Non-pigmented ciliary epithelial cell (primary cell): Measurements from ENCODE around the gene VMP1.
"Not testable (repeated sequence)": the region's sequence is repeated elsewhere in the genome, so short reads cannot be mapped to it uniquely, and the experiment has no call there.

Experiments used
- DNase-seq: peaks from one replicate; pipeline ENCODE4 v3.0.0-alpha.2; 2010; ENCODE audit warnings: low read depth

Gene VMP1

GRCh38 chr17:59754552-59754951 lies 47.1 kb downstream of the VMP1 start:
- DNase-seq, result peak; percentile 97

GRCh38 chr17:59755069-59755468 lies 47.6 kb downstream of the VMP1 start:
- DNase-seq, result not testable (repeated sequence)

- peak; percentile 82 for DNase-seq
Measured at GRCh38 chr17:59756236-59756818, 48.9 kb downstream of the VMP1 start.

GRCh38 chr17:59757043-59757442 lies 49.6 kb downstream of the VMP1 start:
- DNase-seq, result no peak

GRCh38 chr17:59757470-59757869 lies 50.0 kb downstream of the VMP1 start:
- no peak for DNase-seq

GRCh38 chr17:59757881-59758385 lies 50.5 kb downstream of the VMP1 start:
- no peak for DNase-seq

GRCh38 chr17:59758998-59759651 lies 51.7 kb downstream of the VMP1 start:
- DNase-seq, result not testable (repeated sequence)

- DNase-seq, result no peak
Measured at GRCh38 chr17:59760160-59760559, 52.7 kb downstream of the VMP1 start.

- DNase-seq, result peak; percentile 95
Measured at GRCh38 chr17:59761385-59762048, 54.1 kb downstream of the VMP1 start.

- no peak for DNase-seq
Measured at GRCh38 chr17:59762049-59762823, 54.8 kb downstream of the VMP1 start.

GRCh38 chr17:59762824-59763374 lies 55.4 kb downstream of the VMP1 start:
- no peak for DNase-seq

- DNase-seq, result peak; percentile 91
Measured at GRCh38 chr17:59763861-59764260, 56.4 kb downstream of the VMP1 start.

- DNase-seq, result no peak
Measured at GRCh38 chr17:59764292-59764741, 56.9 kb downstream of the VMP1 start.

GRCh38 chr17:59765038-59765437 lies 57.6 kb downstream of the VMP1 start:
- no peak for DNase-seq

GRCh38 chr17:59766491-59766890 lies 59.0 kb downstream of the VMP1 start:
- DNase-seq, result no peak

- no peak for DNase-seq
Measured at GRCh38 chr17:59767176-59767575, 59.7 kb downstream of the VMP1 start.

GRCh38 chr17:59769887-59770286 lies 62.4 kb downstream of the VMP1 start:
- no peak for DNase-seq

GRCh38 chr17:59771093-59771492 lies 63.6 kb downstream of the VMP1 start:
- no peak for DNase-seq

- no peak for DNase-seq
Measured at GRCh38 chr17:59775786-59776350, 68.4 kb downstream of the VMP1 start.

GRCh38 chr17:59776577-59776976 lies 69.1 kb downstream of the VMP1 start:
- no peak for DNase-seq

- DNase-seq, result no peak
Measured at GRCh38 chr17:59777033-59777432, 69.6 kb downstream of the VMP1 start.

- DNase-seq, result no peak
Measured at GRCh38 chr17:59778996-59779395, 71.5 kb downstream of the VMP1 start.
